H9 (cell line): ENCODE measurements around the gene C16orf78. TPM values are rescaled to one million over a fixed set of nuclear protein-coding genes. Genes with fewer than 3 reads are reported as not detected.
A peak's percentile ranks its signal among the peaks of the same experiment; 100 is the strongest.

Experiments
- DNase-seq: peaks from one replicate; pipeline ENCODE4 v3.0.0-alpha.2; 2017
- H2AFZ ChIP-seq: one replicate; pipeline ENCODE4 v1.6.1; 2013; ENCODE audit warnings: mild to moderate bottlenecking, low read length, control low read depth, moderate library complexity
- H2AK5ac ChIP-seq: 2 replicates; pipeline ENCODE4 v1.6.1; 2013; ENCODE audit warnings: low read length, control low read depth, mixed read lengths; ENCODE audit not compliant: insufficient read length
- H2BK120ac ChIP-seq: one replicate; pipeline ENCODE4 v1.6.1; 2013; ENCODE audit warnings: low read depth, mild to moderate bottlenecking, low read length, control low read depth, inconsistent platforms; ENCODE audit not compliant: poor library complexity, severe bottlenecking
- H2BK12ac ChIP-seq: 2 replicates; pipeline ENCODE4 v1.6.1; 2013; ENCODE audit warnings: low read length, control low read depth, mixed read lengths, low read depth; ENCODE audit not compliant: insufficient read length
- H2BK15ac ChIP-seq: 2 replicates; pipeline ENCODE4 v1.6.1; 2013; ENCODE audit warnings: low read depth, low read length, control low read depth
- H2BK20ac ChIP-seq: one replicate; pipeline ENCODE4 v1.6.1; 2013; ENCODE audit warnings: low read depth, mild to moderate bottlenecking, low read length, control low read depth, inconsistent platforms; ENCODE audit not compliant: poor library complexity, severe bottlenecking
- H2BK5ac ChIP-seq: 2 replicates; pipeline ENCODE4 v1.6.1; 2013; ENCODE audit warnings: low read length, control low read depth, mixed read lengths; ENCODE audit not compliant: insufficient read length
- H3K14ac ChIP-seq: 2 replicates; pipeline ENCODE4 v1.6.1; 2013; ENCODE audit warnings: low read length, control low read depth; ENCODE audit not compliant: insufficient read depth
- H3K18ac ChIP-seq: 2 replicates; pipeline ENCODE4 v1.6.1; 2013; ENCODE audit warnings: low read depth, mild to moderate bottlenecking, mixed read lengths, low read length, control low read depth; ENCODE audit not compliant: insufficient read length
- H3K23ac ChIP-seq: 2 replicates; pipeline ENCODE4 v1.6.1; 2013; ENCODE audit warnings: low read length, control low read depth, mixed read lengths, low read depth; ENCODE audit not compliant: insufficient read length
- H3K23me2 ChIP-seq: 2 replicates; pipeline ENCODE4 v1.6.1; 2013; ENCODE audit warnings: low read depth, mild to moderate bottlenecking, mixed read lengths, low read length, control low read depth; ENCODE audit not compliant: insufficient read length, poor library complexity, severe bottlenecking
- H3K27ac ChIP-seq: 2 replicates; pipeline ENCODE4 v1.5.1; 2013; ENCODE audit warnings: low read length, control low read depth, mixed read lengths, low read depth; ENCODE audit not compliant: insufficient read length
- H3K27me3 ChIP-seq: 2 replicates; pipeline ENCODE4 v1.6.1; 2013; ENCODE audit warnings: low read length, control low read depth, inconsistent platforms; ENCODE audit not compliant: insufficient read depth
- H3K4ac ChIP-seq: 2 replicates; pipeline ENCODE4 v1.6.1; 2013; ENCODE audit warnings: low read depth, mild to moderate bottlenecking, control low read depth, inconsistent platforms, low read length, moderate library complexity
- H3K4me1 ChIP-seq: 2 replicates; pipeline ENCODE4 v1.6.1; 2013; ENCODE audit warnings: low read length, control low read depth, inconsistent platforms; ENCODE audit not compliant: insufficient read depth
- H3K4me2 ChIP-seq: 2 replicates; pipeline ENCODE4 v1.6.1; 2013; ENCODE audit warnings: low read length, control low read depth, mixed read lengths; ENCODE audit not compliant: insufficient read length, insufficient read depth
- H3K56ac ChIP-seq: 2 replicates; pipeline ENCODE4 v1.6.1; 2013; ENCODE audit warnings: low read depth, mild to moderate bottlenecking, mixed read lengths, low read length, control low read depth; ENCODE audit not compliant: insufficient read length
- H3K79me1 ChIP-seq: 2 replicates; pipeline ENCODE4 v1.6.1; 2013; ENCODE audit warnings: low read depth, mild to moderate bottlenecking, moderate library complexity, low read length, control low read depth, inconsistent platforms; ENCODE audit not compliant: insufficient read depth, poor library complexity, severe bottlenecking
- H3K79me2 ChIP-seq: 2 replicates; pipeline ENCODE4 v1.6.1; 2013; ENCODE audit warnings: low read length, control low read depth, inconsistent platforms; ENCODE audit not compliant: insufficient read depth
- H3K9ac ChIP-seq: 2 replicates; pipeline ENCODE4 v1.6.1; 2013; ENCODE audit warnings: low read length, control low read depth, mixed read lengths; ENCODE audit not compliant: insufficient read length; ENCODE audit errors: extremely low read depth
- H3K9me3 ChIP-seq: one replicate; pipeline ENCODE4 v1.6.1; 2013; ENCODE audit warnings: low read depth, low read length, inconsistent platforms; ENCODE audit not compliant: control insufficient read depth
- H3T11ph ChIP-seq: one replicate; pipeline ENCODE4 v1.6.1; 2013; ENCODE audit warnings: mild to moderate bottlenecking, low read length, control low read depth, inconsistent platforms
- H4K20me1 ChIP-seq: one replicate; pipeline ENCODE4 v1.6.1; 2013; ENCODE audit not compliant: control insufficient read depth, insufficient read length, insufficient read depth
- H4K5ac ChIP-seq: 2 replicates; pipeline ENCODE4 v1.6.1; 2013; ENCODE audit warnings: low read depth, mild to moderate bottlenecking, mixed read lengths, low read length, control low read depth; ENCODE audit not compliant: insufficient read length
- H4K8ac ChIP-seq: replicated peaks from 2 replicates; pipeline ENCODE4 v1.6.1; 2013; ENCODE audit warnings: low read length, control low read depth, mixed read lengths, low read depth; ENCODE audit not compliant: insufficient read length
- H4K91ac ChIP-seq: 2 replicates; pipeline ENCODE4 v1.6.1; 2013; ENCODE audit warnings: low read depth, mild to moderate bottlenecking, moderate library complexity, mixed read lengths, low read length, control low read depth; ENCODE audit not compliant: insufficient read length
- H3K27ac Mint-ChIP-seq, 3 experiments: 2 replicates in 2 of 3; 3 replicates in 1 of 3; pipeline ENCODE4 v1.8.0; 2020 to 2021; ENCODE audit warnings: mixed read lengths in 3 of 3, mild to moderate bottlenecking in 1 of 3, moderate library complexity in 1 of 3
- H3K27me3 Mint-ChIP-seq: 2 replicates; pipeline ENCODE4 v1.8.0; 2021; ENCODE audit warnings: low read depth, mild to moderate bottlenecking, moderate library complexity, mixed read lengths
- H3K36me3 Mint-ChIP-seq, 3 experiments: 2 replicates in 2 of 3; 3 replicates in 1 of 3; pipeline ENCODE4 v1.8.0; 2020 to 2021; ENCODE audit warnings: low read depth in 3 of 3, mixed read lengths in 3 of 3; ENCODE audit not compliant: insufficient read depth in 1 of 3
- H3K4me1 Mint-ChIP-seq, 2 experiments: 2 replicates each; pipeline ENCODE4 v1.8.0; 2020; ENCODE audit warnings: mixed read lengths in 2 of 2
- H3K4me3 Mint-ChIP-seq, 2 experiments: 2 replicates in 1 of 2; 3 replicates in 1 of 2; pipeline ENCODE4 v1.8.0; 2020 to 2021; ENCODE audit warnings: mild to moderate bottlenecking in 2 of 2, mixed read lengths in 2 of 2, moderate library complexity in 1 of 2
- H3K9me3 Mint-ChIP-seq, 2 experiments: 2 replicates in 1 of 2; 3 replicates in 1 of 2; pipeline ENCODE4 v1.8.0; 2020; ENCODE audit warnings: mild to moderate bottlenecking in 2 of 2, mixed read lengths in 2 of 2, moderate library complexity in 1 of 2
- CTCF ChIP-seq: fragments of 200-600 bp; sonication (generic); conservative IDR thresholded peaks from 3 replicates; pipeline ENCODE4 v1.8.0; 2021; ENCODE audit warnings: antibody characterized with exemption, mild to moderate bottlenecking
- WGBS: extraction: QIAGEN DNeasy Blood & Tissue Kit; methylation state at CpG from one replicate; pipeline ENCODE4 v1.1.7; 2013; ENCODE audit warnings: missing lambda C conversion rate, low lambda C conversion rate, mixed read lengths; ENCODE audit not compliant: insufficient read length; ENCODE audit errors: extremely low coverage; 5-methylcytosine and 5-hydroxymethylcytosine counted together
- total RNA-seq: library from RNA; stranded (reverse); gene quantifications from 2 replicates; pipeline ENCODE4 v1.2.1, GENCODE V29; 2021

Gene C16orf78
- total RNA-seq, 1 experiment from 2014 or later: not detected

- WGBS: no CpG with 5 or more reads among the region's 14 CpGs
- Histone ChIP-seq H3K23me2 (no peaks in the 10 kb centered on the region), H2BK15ac (no peak overlapping the region), H3K18ac (no peak overlapping the region), H3K79me2 (no peaks in the 10 kb centered on the region), H3K14ac (no peak overlapping the region), H3K4me2 (no peak overlapping the region), H3K27ac (no peak overlapping the region), H4K8ac (no peak overlapping the region), H2BK120ac (no peak overlapping the region), H3K56ac (no peak overlapping the region), H4K5ac (no peak overlapping the region), H2AFZ (no peak overlapping the region), H3K4ac (no peak overlapping the region), H2BK20ac (no peak overlapping the region), H4K20me1 (no peaks in the 10 kb centered on the region), H2BK5ac (no peak overlapping the region), H4K91ac (no peak overlapping the region), H3T11ph (no peak overlapping the region), H3K27me3 (no peaks in the 10 kb centered on the region; the same call in 1 of the 2 replicates), H3K23ac (no peak overlapping the region), H2BK12ac (no peak overlapping the region), H3K9me3 (no peaks in the 10 kb centered on the region), H3K9ac (no peak overlapping the region), H3K4me1 (no peaks in the 10 kb centered on the region), H2AK5ac (no peak overlapping the region), H3K79me1 (no peaks in the 10 kb centered on the region)
- Mint-ChIP-seq H3K4me3 (no peak overlapping the region), H3K27me3 (peaks cover 43% of the 10 kb centered on the region), H3K27ac (no peak overlapping the region), H3K36me3 (no peaks in the 10 kb centered on the region), H3K4me1 (peaks cover 10 to 21% of the 10 kb centered on the region in 2 experiments), H3K9me3 (peaks cover 0 to 4% of the 10 kb centered on the region in 2 experiments; a peak in 1 of 5 replicates)
- peak; percentile 51 for TF ChIP-seq CTCF
- peak; percentile 56 for DNase-seq
These were observed 25.0 kb upstream of the C16orf78 start for GRCh38 chr16:49348408-49349176.
